Activated CD4-positive, alpha-beta T cell treated with anti-CD3 and anti-CD28 coated beads for 24 hours (primary cell): Measurements from ENCODE around the gene GIGYF1.

Experiments
- DNase-seq, 2 donors: peaks; one replicate each; pipeline ENCODE4 v3.0.0-alpha.2; 2020; ENCODE audit warnings: low read depth in 2 of 2

Gene GIGYF1

DNA sequence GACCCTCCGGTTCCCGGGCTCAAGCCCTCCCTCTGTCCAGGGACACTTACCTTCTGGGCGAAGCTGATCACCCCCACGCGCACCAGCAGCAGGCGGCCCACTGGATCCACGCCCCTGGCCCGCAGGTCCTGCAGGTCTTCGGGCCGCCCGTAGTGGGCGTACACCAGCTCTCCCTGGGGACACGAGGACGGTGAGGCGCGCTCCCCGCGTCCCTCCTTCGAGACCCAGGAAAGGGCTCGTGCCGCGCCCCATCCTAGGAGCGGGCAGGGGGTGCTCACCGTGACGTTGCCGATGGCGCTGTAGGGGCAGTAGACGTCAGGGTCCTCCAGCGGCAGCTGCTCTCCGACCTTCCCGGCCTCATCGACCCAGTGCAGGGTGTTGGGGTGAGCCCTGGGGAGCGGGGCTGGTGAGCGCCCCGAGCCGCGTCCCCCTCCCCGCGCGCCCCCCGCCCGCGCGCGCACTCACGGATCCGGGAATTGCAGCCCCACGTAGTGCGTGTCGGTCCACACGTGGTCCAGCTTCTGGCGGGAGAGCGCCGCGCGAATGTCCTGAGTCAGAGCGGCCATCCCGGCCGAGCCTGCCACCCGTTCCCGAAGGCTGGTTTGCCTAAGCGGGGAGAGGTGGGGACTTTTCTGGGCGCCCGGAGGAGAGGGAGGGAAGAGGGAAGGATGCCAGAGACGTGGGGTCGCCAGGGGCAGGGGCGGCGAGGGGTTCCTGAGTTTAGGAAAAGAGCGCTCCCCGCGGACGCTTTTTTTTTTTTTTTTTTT, 60.9 kb downstream of the GIGYF1 start:
- DNase-seq, result peak; percentile 40 to 52

DNA sequence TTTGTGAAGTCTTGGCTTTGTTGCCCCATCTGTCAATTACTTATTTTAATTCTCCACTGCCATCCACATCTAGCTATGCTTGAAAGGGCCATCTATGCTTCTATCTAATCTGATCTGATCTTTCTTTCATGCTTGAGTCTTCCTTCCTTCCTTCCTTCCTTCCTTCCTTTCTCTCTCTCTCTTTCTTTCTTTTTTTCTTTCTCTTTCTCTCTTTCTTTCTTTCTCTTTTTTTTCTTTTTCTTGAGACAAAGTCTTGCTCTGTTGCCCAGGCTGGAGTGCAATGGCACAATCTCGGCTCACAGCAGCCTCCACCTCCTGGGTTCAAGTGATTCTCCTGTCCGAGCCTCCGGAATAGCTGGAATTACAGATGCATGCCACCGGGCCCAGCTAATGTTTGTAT, 64.0 kb downstream of the GIGYF1 start:
- no peak for DNase-seq
